Stimulated activated CD4-positive, alpha-beta T cell treated with anti-CD3 and anti-CD28 coated beads, Interleukin-2, amount 100 ng/mL, for 4 hours (primary cell): Measurements from ENCODE around the gene SEL1L2.

Source experiments
- DNase-seq: peaks from one replicate; pipeline ENCODE4 v3.0.0-alpha.2; 2020; ENCODE audit warnings: low read depth

SEL1L2 gene

GRCh38 chr20:13863244-13863643 lies 127.2 kb downstream of the SEL1L2 start:
- no peak for DNase-seq

GRCh38 chr20:13862245-13862644 lies 128.2 kb downstream of the SEL1L2 start:
- DNase-seq: no peak

GRCh38 chr20:13858871-13859270 lies 131.5 kb downstream of the SEL1L2 start:
- DNase-seq: no peak

GRCh38 chr20:13858439-13858838 lies 132.0 kb downstream of the SEL1L2 start:
- no peak for DNase-seq

- no peak for DNase-seq
Observed at GRCh38 chr20:13857961-13858360, 132.5 kb downstream of the SEL1L2 start.

GRCh38 chr20:13857304-13857703 lies 133.1 kb downstream of the SEL1L2 start:
- no peak for DNase-seq

- no peak for DNase-seq
Observed at GRCh38 chr20:13856354-13856753, 134.1 kb downstream of the SEL1L2 start.

- DNase-seq: no peak
Observed at GRCh38 chr20:13855613-13856012, 134.8 kb downstream of the SEL1L2 start.

GRCh38 chr20:13852306-13852705 lies 138.1 kb downstream of the SEL1L2 start:
- DNase-seq: no peak

- no peak for DNase-seq
Observed at GRCh38 chr20:13851279-13851678, 139.1 kb downstream of the SEL1L2 start.

GRCh38 chr20:13844296-13844695 lies 146.1 kb downstream of the SEL1L2 start:
- DNase-seq: no peak

GRCh38 chr20:13841206-13841605 lies 149.2 kb downstream of the SEL1L2 start:
- DNase-seq: no peak

- DNase-seq: no peak
Observed at GRCh38 chr20:13840093-13840465, 150.3 kb downstream of the SEL1L2 start.

GRCh38 chr20:13839421-13840092 lies 150.9 kb downstream of the SEL1L2 start:
- DNase-seq: no peak

GRCh38 chr20:13838664-13839063 lies 151.8 kb downstream of the SEL1L2 start:
- no peak for DNase-seq

GRCh38 chr20:13831476-13831875 lies 158.9 kb downstream of the SEL1L2 start:
- no peak for DNase-seq

GRCh38 chr20:13825465-13825864 lies 164.9 kb downstream of the SEL1L2 start:
- DNase-seq: no peak

- DNase-seq: no peak
Observed at GRCh38 chr20:13824459-13824858, 166.0 kb downstream of the SEL1L2 start.

GRCh38 chr20:13822459-13822858 lies 168.0 kb downstream of the SEL1L2 start:
- DNase-seq: no peak

- DNase-seq: no peak
Observed at GRCh38 chr20:13821876-13822275, 168.5 kb downstream of the SEL1L2 start.

- no peak for DNase-seq
Observed at GRCh38 chr20:13819885-13820645, 170.3 kb downstream of the SEL1L2 start.

GRCh38 chr20:13817342-13817741 lies 173.1 kb downstream of the SEL1L2 start:
- no peak for DNase-seq

- no peak for DNase-seq
Observed at GRCh38 chr20:13816757-13817156, 173.7 kb downstream of the SEL1L2 start.

GRCh38 chr20:13814672-13815071 lies 175.7 kb downstream of the SEL1L2 start:
- no peak for DNase-seq
